C4-2B (cell line): ENCODE measurements around the gene KDM1B.
A peak's percentile ranks its signal among the peaks of the same experiment; 100 is the strongest.

ENCODE experiments used
- H3K27ac ChIP-seq: fragments of 450-650 bp; 2 replicates; pipeline ENCODE4 v1.5.1; 2017
- ZFX ChIP-seq: fragments of 450-650 bp; IDR thresholded peaks from 2 replicates; pipeline ENCODE4 v1.6.1; 2017
- TF ChIP-seq, protein P1 (sequence below): fragments of 450-650 bp; conservative IDR thresholded peaks from 2 replicates; pipeline ENCODE4 v1.5.1; 2017; ENCODE audit warnings: mild to moderate bottlenecking

Gene KDM1B, protein sequence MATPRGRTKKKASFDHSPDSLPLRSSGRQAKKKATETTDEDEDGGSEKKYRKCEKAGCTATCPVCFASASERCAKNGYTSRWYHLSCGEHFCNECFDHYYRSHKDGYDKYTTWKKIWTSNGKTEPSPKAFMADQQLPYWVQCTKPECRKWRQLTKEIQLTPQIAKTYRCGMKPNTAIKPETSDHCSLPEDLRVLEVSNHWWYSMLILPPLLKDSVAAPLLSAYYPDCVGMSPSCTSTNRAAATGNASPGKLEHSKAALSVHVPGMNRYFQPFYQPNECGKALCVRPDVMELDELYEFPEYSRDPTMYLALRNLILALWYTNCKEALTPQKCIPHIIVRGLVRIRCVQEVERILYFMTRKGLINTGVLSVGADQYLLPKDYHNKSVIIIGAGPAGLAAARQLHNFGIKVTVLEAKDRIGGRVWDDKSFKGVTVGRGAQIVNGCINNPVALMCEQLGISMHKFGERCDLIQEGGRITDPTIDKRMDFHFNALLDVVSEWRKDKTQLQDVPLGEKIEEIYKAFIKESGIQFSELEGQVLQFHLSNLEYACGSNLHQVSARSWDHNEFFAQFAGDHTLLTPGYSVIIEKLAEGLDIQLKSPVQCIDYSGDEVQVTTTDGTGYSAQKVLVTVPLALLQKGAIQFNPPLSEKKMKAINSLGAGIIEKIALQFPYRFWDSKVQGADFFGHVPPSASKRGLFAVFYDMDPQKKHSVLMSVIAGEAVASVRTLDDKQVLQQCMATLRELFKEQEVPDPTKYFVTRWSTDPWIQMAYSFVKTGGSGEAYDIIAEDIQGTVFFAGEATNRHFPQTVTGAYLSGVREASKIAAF

DNA sequence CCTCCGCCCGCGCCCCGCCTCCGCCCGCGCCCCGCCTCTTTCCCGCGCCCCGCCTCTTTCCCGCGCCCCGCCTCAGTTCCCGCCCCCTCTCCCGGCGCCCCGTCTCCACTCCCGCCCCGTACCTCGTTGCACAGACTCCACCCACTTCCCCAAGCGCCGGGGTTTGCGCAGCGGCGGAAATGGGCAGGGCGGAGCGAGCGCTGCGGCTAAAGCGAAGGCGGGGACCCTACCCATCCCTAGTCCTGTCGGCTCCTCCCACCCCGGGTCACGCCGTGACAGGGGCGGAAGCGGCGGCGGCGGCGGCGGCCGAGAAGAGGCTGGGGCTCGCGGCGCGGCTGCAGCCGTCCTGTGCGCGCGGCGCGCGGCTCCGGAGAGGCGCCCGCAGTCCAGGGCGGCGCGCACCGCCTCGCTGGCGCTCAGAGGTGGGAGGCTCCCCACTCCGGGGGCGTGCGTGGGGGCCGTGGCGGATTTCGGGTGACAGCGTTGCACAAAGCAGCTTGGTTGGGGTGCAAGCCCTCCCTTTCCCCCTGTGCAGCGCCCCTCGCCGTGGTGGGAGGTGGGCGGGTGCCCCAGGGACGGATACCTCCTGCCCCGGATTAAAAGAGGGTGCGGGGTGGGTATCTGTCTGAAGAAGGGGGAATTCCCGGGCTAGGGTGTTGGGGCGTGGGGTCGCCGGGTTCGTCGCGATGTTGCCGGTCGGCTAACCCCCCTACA is at the start of gene KDM1B:
Gene KDM1B, plus strand, starts transcription at position 273 of the 714 bp plus-strand sequence. CDS start 4,474 bp downstream, outside the sequence.
- peak within 1 kb of the TSS; percentile 86 for H3K27ac ChIP-seq
- TF ChIP-seq ZFX: no peak
- TF ChIP-seq, protein P1, sequence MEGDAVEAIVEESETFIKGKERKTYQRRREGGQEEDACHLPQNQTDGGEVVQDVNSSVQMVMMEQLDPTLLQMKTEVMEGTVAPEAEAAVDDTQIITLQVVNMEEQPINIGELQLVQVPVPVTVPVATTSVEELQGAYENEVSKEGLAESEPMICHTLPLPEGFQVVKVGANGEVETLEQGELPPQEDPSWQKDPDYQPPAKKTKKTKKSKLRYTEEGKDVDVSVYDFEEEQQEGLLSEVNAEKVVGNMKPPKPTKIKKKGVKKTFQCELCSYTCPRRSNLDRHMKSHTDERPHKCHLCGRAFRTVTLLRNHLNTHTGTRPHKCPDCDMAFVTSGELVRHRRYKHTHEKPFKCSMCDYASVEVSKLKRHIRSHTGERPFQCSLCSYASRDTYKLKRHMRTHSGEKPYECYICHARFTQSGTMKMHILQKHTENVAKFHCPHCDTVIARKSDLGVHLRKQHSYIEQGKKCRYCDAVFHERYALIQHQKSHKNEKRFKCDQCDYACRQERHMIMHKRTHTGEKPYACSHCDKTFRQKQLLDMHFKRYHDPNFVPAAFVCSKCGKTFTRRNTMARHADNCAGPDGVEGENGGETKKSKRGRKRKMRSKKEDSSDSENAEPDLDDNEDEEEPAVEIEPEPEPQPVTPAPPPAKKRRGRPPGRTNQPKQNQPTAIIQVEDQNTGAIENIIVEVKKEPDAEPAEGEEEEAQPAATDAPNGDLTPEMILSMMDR: no peak

- TF ChIP-seq ZFX: no peak
- TF ChIP-seq, protein P1: no peak
- no peak overlapping the region for H3K27ac ChIP-seq
Observed at GRCh38 chr6:18107061-18107460, 48.2 kb upstream of the KDM1B start.

DNA sequence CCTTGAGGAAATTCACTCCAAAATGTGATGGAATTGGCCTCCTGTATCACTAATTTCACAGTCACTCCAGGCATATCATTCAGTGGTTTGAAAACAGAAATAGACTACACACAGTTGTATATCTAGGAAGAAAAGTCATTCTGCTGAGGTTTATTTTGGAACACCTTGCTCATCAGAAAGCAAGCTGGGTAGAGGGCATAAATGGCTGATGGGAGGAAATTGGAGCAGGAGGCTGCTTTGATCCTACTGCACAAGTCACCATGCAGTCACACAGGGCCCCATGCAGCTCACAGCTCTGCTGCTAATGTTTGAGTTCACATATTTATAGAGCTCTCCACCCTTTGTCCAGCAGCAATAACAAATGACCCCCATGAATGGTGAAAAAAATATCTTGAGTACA is 45.1 kb upstream of the KDM1B start:
- no peak for TF ChIP-seq ZFX
- TF ChIP-seq, protein P1: no peak
- H3K27ac ChIP-seq: no peak overlapping the region

- TF ChIP-seq, protein P1: no peak
- no peak for TF ChIP-seq ZFX
- H3K27ac ChIP-seq: no peak overlapping the region
Observed at GRCh38 chr6:18115356-18115755, 39.9 kb upstream of the KDM1B start.

GRCh38 chr6:18117136-18117535 is 38.1 kb upstream of the KDM1B start:
- H3K27ac ChIP-seq: no peak overlapping the region
- TF ChIP-seq, protein P1: no peak
- no peak for TF ChIP-seq ZFX

DNA sequence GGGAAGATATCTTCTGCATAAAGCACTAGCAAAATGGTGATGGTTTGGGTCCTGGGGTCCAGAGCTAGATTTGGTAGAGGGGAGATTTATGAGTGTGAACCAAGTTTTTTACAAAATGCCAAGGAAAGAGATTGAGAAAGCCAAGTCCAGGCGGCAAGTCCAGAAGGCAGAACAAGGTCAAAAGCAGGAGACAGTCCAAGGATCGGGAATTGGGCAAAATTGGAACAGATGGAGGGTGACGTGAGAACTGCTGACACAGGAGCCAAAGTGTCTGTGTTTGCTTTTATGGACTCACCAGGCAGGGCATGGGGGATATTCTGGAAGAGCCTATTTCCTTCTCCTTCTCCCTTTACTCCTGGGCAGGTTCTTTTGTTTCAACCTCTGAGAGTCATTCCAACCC is 36.9 kb upstream of the KDM1B start:
- TF ChIP-seq, protein P1: no peak
- TF ChIP-seq ZFX: no peak
- H3K27ac ChIP-seq: no peak overlapping the region; the same call in 1 of the 2 replicates
